K562 (cell line): ENCODE results near the gene KCNJ4. TPM values are rescaled to one million over a fixed set of nuclear protein-coding genes. Genes with fewer than 3 reads are reported as not detected.
A peak's percentile ranks its signal among the peaks of the same experiment; 100 is the strongest.

Experiments used
- ATF1 ChIP-seq, 2 experiments: fragments of 450-650 bp in 1 of 2; IDR thresholded peaks; 2 replicates each; pipeline ENCODE4 v1.6.1; 2016; ENCODE audit warnings: missing compliant biosample characterization in 1 of 2, missing genetic modification characterization in 1 of 2
- DIDO1 ChIP-seq: fragments of 450-650 bp; IDR thresholded peaks from 2 replicates; pipeline ENCODE4 v1.6.1; 2016; ENCODE audit warnings: low read depth, missing biosample characterization, missing genetic modification characterization
- ETV5 ChIP-seq: sonication (generic); formaldehyde crosslinking; IDR thresholded peaks from 2 replicates; pipeline ENCODE4 v1.4.0; 2020; ENCODE audit warnings: low read depth, mild to moderate bottlenecking, missing genetic modification reagents
- FOXP1 ChIP-seq: sonication (generic); formaldehyde crosslinking; IDR thresholded peaks from 2 replicates; pipeline ENCODE4 v1.8.0; 2022; ENCODE audit warnings: mild to moderate bottlenecking, missing genetic modification reagents
- GMEB1 ChIP-seq: fragments of 250-450 bp; sonication (Bioruptor Pico); IDR thresholded peaks from 2 replicates; pipeline ENCODE4 v1.4.0; 2020; ENCODE audit warnings: mild to moderate bottlenecking
- MED1 ChIP-seq: sonication (generic); formaldehyde crosslinking; IDR thresholded peaks from 2 replicates; pipeline ENCODE4 v1.8.1; 2023; ENCODE audit warnings: missing genetic modification reagents, borderline replicate concordance
- POLR2G ChIP-seq: fragments of 200-400 bp; formaldehyde crosslinking; IDR thresholded peaks from 2 replicates; pipeline ENCODE4 v1.6.1; 2017; ENCODE audit warnings: low read depth, mild to moderate bottlenecking, antibody characterized with exemption, low read length, moderate library complexity
- SP2 ChIP-seq: IDR thresholded peaks from 2 replicates; pipeline ENCODE4 v1.6.1; 2011; ENCODE audit warnings: mild to moderate bottlenecking, low read depth, low read length, moderate library complexity; ENCODE audit not compliant: poor library complexity, severe bottlenecking; ENCODE audit errors: extremely low read depth
- STAT6 ChIP-seq: sonication (generic); formaldehyde crosslinking; IDR thresholded peaks from 2 replicates; pipeline ENCODE4 v1.8.1; 2023; ENCODE audit warnings: mild to moderate bottlenecking, missing genetic modification reagents
- TFAP4 ChIP-seq: sonication (generic); formaldehyde crosslinking; IDR thresholded peaks from 2 replicates; pipeline ENCODE4 v1.8.0; 2022; ENCODE audit warnings: missing genetic modification reagents, mild to moderate bottlenecking, moderate library complexity, borderline replicate concordance
- THRA ChIP-seq: fragments of 450-650 bp; IDR thresholded peaks from 2 replicates; pipeline ENCODE4 v1.6.1; 2017; ENCODE audit warnings: mild to moderate bottlenecking, moderate library complexity
- TSHZ1 ChIP-seq: fragments of 250-450 bp; sonication (Bioruptor Pico); IDR thresholded peaks from 2 replicates; pipeline ENCODE4 v1.4.0; 2020; ENCODE audit warnings: mild to moderate bottlenecking, moderate library complexity
- ZBTB43 ChIP-seq: sonication (generic); formaldehyde crosslinking; IDR thresholded peaks from 2 replicates; pipeline ENCODE4 v1.8.0; 2023; ENCODE audit warnings: mild to moderate bottlenecking, missing genetic modification reagents
- ZKSCAN1 ChIP-seq: fragments of 150-350 bp; IDR thresholded peaks from 2 replicates; pipeline ENCODE4 v1.6.1; 2016; ENCODE audit warnings: low read depth, low read length
- ZNF699 ChIP-seq: fragments of 250-450 bp; sonication (Bioruptor Pico); IDR thresholded peaks from 2 replicates; pipeline ENCODE4 v1.8.0; 2021; ENCODE audit warnings: mild to moderate bottlenecking, moderate library complexity; ENCODE audit not compliant: insufficient replicate concordance
- polyA plus RNA-seq, 8 experiments: library from polyadenylated mRNA; depleted of rRNA in 4 of 8; stranded (reverse) in 5 of 8; unstranded in 3 of 8; fragments of >200 nt; fragmentation: Nextera tagmentation in 2 of 8; fragmentation: Illumina TruSeq in 1 of 8; extraction: Ambion mirVana in 2 of 8; extraction: Trizol in 1 of 8; gene quantifications; 2 replicates each; pipeline versions ENCODE4 v1.2.1 to v1.2.3, GENCODE V29; 2011 to 2014; ENCODE audit warnings: inconsistent platforms in 1 of 8, missing spikeins in 1 of 8
- total RNA-seq, 7 experiments: library from RNA; depleted of rRNA in 6 of 7; stranded (reverse); fragments of >200 nt in 6 of 7; fragmentation: Illumina TruSeq in 2 of 7; extraction: Trizol in 2 of 7; gene quantifications; 2 replicates each; pipeline versions ENCODE4 v1.2.1 to v1.2.3, GENCODE V29; 2011 to 2021; ENCODE audit warnings: low replicate concordance in 1 of 7

KCNJ4 gene
- total and polyA plus RNA-seq, 9 of the 15 experiments (the other 6 are each of a cell fraction or from before 2014, with no cell fraction given) = 0.07 to 0.55 (median 0.09) TPM; not detected in 4

GRCh38 chr22:38467904-38468442 lies 13.0 kb upstream of the KCNJ4 start, which contains the start of gene KDELR3 (continued):
- TF ChIP-seq ATF1 (CRISPR knock-in tag; IDR thresholded peaks at IDR 0.05) (no peak), ATF1 (tag; IDR thresholded peaks at IDR 0.05) (peak; percentile 83), ZNF699 (CRISPR knock-in tag) (no peak), TSHZ1 (no peak), STAT6 (CRISPR knock-in tag) (no peak), POLR2G (peak; percentile 88), TFAP4 (CRISPR knock-in tag) (no peak), ETV5 (CRISPR knock-in tag) (0 out of 2 replicates have a peak, but pooled peaks have one; percentile 5), ZBTB43 (CRISPR knock-in tag) (no peak), DIDO1 (tag) (no peak), GMEB1 (peak; percentile 54), MED1 (no peak), FOXP1 (CRISPR knock-in tag) (no peak; the same call in 1 of the 2 replicates), SP2 (no peak), THRA (no peak), ZKSCAN1 (no peak)
